ENCODE data around the gene HMOX2.

The HMOX2 gene

DNA sequence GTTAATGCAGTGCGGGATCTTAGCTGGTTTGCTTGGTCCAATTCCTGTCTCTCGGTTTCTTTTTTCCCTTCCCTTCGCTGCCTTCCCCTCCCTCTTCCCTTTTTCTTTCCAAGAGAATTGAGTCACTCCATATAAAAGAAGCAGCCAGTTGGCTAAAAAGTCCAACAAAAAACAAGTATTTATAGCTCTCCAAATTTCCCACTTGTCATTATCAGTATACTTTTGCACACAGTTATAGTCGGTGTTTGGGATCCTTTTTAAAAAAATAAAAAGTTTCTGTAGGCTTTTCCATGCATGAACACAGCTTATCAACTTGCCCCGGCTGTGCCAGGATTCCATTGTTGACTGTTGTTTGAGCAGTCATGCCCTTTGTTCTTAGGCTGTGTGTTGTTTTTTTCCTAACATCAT lies 24.9 kb downstream of the HMOX2 start:
- peaks cover 34% of the 10 kb centered on the region for H3K4me1 Mint-ChIP-seq
- H3K9me3 Mint-ChIP-seq, result no peaks in the 10 kb centered on the region
- ATAC-seq (ENCODE audit: low read depth) (no peak), DNase-seq (ENCODE audit: low spot score in 2 of 2) (no peak)
- no peaks in the 10 kb centered on the region for H3K27me3 Mint-ChIP-seq
- H3K27ac Mint-ChIP-seq, result peak overlapping the region; percentile 78
- peaks cover 5% of the 10 kb centered on the region for H3K36me3 Mint-ChIP-seq
- no peak overlapping the region for H3K4me3 Mint-ChIP-seq

DNA sequence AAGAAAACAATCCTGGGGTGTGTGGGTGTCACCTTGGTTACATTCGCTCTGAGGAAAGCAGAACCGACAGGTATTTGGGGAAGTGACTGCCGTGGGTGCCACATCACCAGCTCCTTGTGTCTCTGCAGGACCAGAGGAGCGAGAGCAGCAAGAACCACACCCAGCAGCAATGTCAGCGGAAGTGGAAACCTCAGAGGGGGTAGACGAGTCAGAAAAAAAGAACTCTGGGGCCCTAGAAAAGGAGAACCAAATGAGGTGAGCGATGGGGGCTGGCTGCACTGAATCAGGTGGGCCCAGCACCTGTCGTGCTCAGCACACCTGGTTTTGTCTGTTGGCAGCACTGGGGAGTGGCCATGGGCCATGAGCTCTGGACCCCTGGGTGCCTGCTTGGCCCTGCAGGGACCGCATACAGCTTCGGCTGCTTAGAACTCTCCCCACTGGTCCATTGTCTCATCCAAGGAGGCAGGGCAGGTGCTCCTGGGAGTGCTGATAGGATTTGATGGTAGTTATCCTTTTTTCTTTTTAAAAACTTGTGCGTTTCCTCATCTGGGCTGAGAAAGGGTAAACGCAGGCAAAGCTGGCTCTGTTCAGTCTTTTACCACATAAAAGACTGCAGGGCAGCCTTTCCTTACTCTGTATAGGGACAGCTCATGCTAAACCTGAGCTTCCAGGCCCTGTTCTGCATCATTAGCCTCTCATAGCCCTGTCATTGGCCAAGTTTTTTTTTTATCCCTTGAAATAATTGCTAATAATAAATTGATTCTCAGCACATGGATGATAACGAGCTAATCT lies 29.4 kb downstream of the HMOX2 start:
- DNase-seq (ENCODE audit: low spot score in 2 of 2) (peak; percentile 70 to 88), ATAC-seq (ENCODE audit: low read depth) (peak; percentile 91)
- Mint-ChIP-seq H3K27me3 (no peaks in the 10 kb centered on the region), H3K36me3 (peaks cover 9% of the 10 kb centered on the region), H3K9me3 (no peaks in the 10 kb centered on the region), H3K4me1 (peaks cover 25% of the 10 kb centered on the region), H3K4me3 (peak overlapping the region; percentile 65), H3K27ac (peak overlapping the region; percentile 100)

DNA sequence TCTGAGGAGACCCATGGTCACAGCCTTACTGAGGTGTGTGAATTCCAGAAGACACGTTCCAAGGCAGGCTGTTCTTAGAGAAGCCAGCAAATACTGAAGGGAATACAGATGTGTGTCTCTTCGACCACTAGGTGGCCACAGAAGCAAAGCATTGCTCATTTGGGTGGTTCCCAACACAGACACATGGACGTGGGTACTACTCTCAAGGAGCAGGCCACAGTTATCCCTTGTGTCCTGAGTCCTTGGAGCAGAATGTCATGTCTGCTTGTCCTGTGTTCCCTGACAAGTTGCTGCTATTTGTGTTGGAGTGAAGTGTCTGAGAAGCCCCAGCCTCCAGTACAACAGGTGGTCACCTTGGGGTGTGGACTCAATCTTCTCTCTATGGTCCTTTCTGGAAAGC lies 30.3 kb downstream of the HMOX2 start:
- no peaks in the 10 kb centered on the region for H3K27me3 Mint-ChIP-seq
- peak overlapping the region; percentile 68 for H3K4me3 Mint-ChIP-seq
- DNase-seq (ENCODE audit: low spot score in 2 of 2) (peak; percentile 54 to 62), ATAC-seq (ENCODE audit: low read depth) (peak; percentile 22)
- peaks cover 22% of the 10 kb centered on the region for H3K4me1 Mint-ChIP-seq
- no peaks in the 10 kb centered on the region for H3K9me3 Mint-ChIP-seq
- peak overlapping the region; percentile 100 for H3K27ac Mint-ChIP-seq
- peaks cover 16% of the 10 kb centered on the region for H3K36me3 Mint-ChIP-seq

DNA sequence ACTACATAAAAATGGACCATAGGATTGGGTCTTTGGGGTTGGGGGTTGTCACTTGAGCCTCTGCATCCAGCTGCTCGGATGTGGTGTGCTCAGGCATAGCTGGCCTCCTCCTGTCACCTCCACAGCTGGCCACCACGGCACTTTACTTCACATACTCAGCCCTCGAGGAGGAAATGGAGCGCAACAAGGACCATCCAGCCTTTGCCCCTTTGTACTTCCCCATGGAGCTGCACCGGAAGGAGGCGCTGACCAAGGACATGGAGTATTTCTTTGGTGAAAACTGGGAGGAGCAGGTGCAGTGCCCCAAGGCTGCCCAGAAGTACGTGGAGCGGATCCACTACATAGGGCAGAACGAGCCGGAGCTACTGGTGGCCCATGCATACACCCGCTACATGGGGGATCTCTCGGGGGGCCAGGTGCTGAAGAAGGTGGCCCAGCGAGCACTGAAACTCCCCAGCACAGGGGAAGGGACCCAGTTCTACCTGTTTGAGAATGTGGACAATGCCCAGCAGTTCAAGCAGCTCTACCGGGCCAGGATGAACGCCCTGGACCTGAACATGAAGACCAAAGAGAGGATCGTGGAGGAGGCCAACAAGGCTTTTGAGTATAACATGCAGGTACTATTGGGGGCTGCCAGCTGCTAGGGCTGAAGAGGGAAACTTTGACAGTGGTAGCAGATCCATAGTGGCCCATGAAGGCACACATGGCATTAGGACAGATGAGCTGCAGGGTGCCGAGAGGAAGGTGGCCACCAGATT lies 31.6 kb downstream of the HMOX2 start:
- peaks cover 22% of the 10 kb centered on the region for H3K36me3 Mint-ChIP-seq
- no peaks in the 10 kb centered on the region for H3K27me3 Mint-ChIP-seq
- no peak for ATAC-seq (ENCODE audit: low read depth)
- no peak overlapping the region for H3K4me3 Mint-ChIP-seq
- H3K9me3 Mint-ChIP-seq, result no peaks in the 10 kb centered on the region
- H3K4me1 Mint-ChIP-seq, result peaks cover 22% of the 10 kb centered on the region
- no peak for DNase-seq (ENCODE audit: low spot score in 2 of 2)
- peak overlapping the region; percentile 100 for H3K27ac Mint-ChIP-seq

DNA sequence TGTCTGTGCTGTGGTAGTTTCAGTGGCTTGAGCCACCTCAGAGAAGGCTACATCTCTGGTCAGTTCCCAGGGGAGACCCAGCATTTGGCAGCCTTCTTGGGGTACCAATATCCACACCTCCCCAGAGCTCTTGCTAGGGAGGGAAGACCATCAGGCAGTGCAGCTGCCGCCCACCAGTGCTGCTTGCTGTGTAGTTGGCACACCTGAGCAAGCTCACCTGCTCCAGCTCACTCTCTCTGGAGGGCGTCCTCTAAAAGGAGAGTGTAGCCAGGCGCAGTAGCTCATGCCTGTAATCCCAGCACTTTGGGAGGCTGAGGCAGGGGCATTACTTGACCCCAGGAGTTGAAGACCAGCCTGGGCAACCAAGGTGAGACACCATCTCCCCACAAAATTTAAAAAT lies 32.6 kb downstream of the HMOX2 start:
- Mint-ChIP-seq H3K27ac (no peak overlapping the region), H3K36me3 (peaks cover 22% of the 10 kb centered on the region), H3K4me3 (no peak overlapping the region), H3K4me1 (peaks cover 15% of the 10 kb centered on the region), H3K27me3 (no peaks in the 10 kb centered on the region), H3K9me3 (no peaks in the 10 kb centered on the region)
- DNase-seq (ENCODE audit: low spot score in 2 of 2), result no peak
- ATAC-seq (ENCODE audit: low read depth), result no peak

DNA sequence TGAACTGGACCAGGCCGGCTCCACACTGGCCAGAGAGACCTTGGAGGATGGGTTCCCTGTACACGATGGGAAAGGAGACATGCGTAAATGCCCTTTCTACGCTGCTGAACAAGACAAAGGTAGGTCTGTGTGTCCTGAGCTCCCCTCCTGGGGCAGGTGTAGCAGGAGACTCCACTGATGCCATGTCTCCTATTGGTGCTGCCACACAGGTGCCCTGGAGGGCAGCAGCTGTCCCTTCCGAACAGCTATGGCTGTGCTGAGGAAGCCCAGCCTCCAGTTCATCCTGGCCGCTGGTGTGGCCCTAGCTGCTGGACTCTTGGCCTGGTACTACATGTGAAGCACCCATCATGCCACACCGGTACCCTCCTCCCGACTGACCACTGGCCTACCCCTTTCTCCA lies 33.2 kb downstream of the HMOX2 start:
- Mint-ChIP-seq H3K27ac (no peak overlapping the region), H3K36me3 (peaks cover 22% of the 10 kb centered on the region), H3K4me3 (no peak overlapping the region), H3K9me3 (no peaks in the 10 kb centered on the region), H3K27me3 (no peaks in the 10 kb centered on the region), H3K4me1 (peaks cover 14% of the 10 kb centered on the region)
- no peak for DNase-seq (ENCODE audit: low spot score in 2 of 2)
- no peak for ATAC-seq (ENCODE audit: low read depth)

DNA sequence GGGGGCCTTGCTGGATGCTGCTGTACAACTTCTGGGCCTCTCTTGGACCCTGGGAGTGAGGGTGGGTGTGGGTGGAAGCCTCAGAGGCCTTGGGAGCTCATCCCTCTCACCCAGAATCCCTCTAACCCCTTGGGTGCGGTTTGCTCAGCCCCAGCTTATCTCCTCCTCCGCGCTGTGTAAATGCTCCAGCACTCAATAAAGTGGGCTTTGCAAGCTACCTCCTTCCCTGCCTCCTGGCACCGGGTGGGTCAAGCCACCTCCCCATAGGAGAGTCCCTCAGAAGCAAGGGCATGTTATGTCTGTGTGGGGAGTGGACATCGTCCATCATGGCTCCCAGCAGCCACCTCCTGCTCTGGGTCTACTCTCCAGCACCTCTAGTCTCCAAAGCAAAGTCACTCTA lies 33.9 kb downstream of the HMOX2 start:
- no peaks in the 10 kb centered on the region for H3K27me3 Mint-ChIP-seq
- peaks cover 22% of the 10 kb centered on the region for H3K36me3 Mint-ChIP-seq
- ATAC-seq (ENCODE audit: low read depth), result no peak
- H3K4me3 Mint-ChIP-seq, result no peak overlapping the region
- H3K27ac Mint-ChIP-seq, result no peak overlapping the region
- DNase-seq (ENCODE audit: low spot score in 2 of 2), result no peak
- peaks cover 16% of the 10 kb centered on the region for H3K4me1 Mint-ChIP-seq
- H3K9me3 Mint-ChIP-seq, result no peaks in the 10 kb centered on the region

DNA sequence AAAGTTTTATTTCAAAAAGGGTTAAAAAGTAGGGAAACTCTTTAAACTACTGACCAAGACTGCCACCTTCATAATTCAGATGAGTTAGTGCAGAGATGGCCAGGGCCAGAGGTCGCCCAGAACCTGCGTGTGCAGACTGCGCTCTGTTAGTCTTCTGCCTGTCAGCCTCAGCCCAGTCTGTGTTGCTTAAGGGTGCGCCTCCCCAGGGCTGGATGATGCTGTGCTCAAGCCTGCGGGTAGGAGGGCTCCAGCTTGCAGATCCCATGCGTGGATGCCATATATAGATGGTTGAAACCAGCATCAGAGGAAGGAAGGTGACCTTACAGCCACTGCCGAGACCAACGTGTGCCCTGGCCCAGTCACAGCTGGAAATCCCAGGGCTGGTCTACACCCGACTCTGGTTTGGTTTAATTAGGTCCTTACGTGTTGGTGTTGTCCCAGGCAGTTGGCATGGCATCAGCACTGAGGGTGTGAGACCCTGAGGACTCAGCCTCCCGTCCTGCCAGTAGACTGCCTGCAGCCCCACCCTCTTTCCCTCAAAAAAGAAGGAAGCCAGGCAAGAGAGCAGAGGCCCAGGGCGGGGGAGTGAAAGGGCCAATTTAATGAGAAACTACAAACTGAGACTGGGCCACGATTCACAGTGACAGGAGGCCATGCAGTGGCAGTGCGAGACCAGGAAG lies 34.7 kb downstream of the HMOX2 start:
- Mint-ChIP-seq H3K36me3 (peaks cover 22% of the 10 kb centered on the region), H3K27ac (no peak overlapping the region), H3K4me1 (peaks cover 19% of the 10 kb centered on the region), H3K9me3 (no peaks in the 10 kb centered on the region), H3K4me3 (no peak overlapping the region), H3K27me3 (no peaks in the 10 kb centered on the region)
- DNase-seq (ENCODE audit: low spot score in 2 of 2) (no peak), ATAC-seq (ENCODE audit: low read depth) (no peak)

DNA sequence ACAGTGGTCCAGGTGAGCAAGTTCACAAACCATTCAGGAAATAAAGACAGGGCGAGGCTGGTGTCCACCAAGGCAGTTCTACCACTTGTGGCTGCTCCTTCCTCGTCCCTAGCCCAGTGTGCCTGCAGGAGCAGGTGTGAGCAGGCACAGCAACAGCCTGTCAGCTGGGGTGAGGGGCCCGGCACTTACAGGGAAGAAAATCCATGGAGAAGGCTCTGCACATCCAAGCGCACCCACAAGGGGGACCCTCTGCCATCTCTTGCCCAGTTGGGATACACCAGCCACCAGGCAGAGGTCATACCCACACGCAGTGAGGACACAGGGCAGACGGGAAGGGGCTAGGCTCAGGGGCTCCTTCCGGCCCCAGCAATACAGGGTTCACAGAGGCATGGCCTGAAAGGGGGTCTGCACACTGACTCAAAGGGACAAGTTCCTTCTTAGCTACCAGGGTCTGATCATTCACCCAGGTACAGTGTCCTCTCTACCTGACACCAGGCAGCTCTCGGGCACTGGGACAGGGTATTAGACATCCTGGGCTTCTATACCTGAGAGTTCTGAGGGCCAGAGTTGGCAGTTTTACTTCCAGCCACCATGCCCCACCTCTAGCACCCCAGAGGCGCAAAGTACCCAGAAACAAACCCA lies 35.4 kb downstream of the HMOX2 start:
- H3K27me3 Mint-ChIP-seq, result no peaks in the 10 kb centered on the region
- H3K9me3 Mint-ChIP-seq, result no peaks in the 10 kb centered on the region
- peaks cover 22% of the 10 kb centered on the region for H3K36me3 Mint-ChIP-seq
- H3K4me3 Mint-ChIP-seq, result no peak overlapping the region
- ATAC-seq (ENCODE audit: low read depth) (no peak), DNase-seq (ENCODE audit: low spot score in 2 of 2) (no peak)
- H3K27ac Mint-ChIP-seq, result peak overlapping the region; percentile 78
- H3K4me1 Mint-ChIP-seq, result peaks cover 17% of the 10 kb centered on the region

DNA sequence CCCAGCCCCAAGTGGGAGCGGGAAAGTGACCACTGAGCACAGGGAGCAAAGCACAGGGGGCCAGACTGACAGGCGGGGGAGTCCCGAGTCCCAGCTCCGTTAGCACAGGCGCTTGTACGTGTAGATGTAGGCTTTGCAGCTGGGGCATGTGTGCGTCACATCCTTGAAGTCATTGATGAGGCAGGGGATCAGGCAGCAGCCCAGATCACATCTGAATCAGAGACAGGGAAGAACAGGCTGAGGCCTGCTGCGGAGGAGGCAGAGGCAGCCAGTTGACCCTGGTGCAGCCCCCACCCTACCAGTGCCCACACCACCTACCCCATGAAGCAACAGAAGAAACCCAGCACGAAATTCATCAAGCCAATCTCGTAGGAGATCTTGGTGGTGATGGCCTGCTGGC lies 36.3 kb downstream of the HMOX2 start:
- Mint-ChIP-seq H3K27me3 (no peaks in the 10 kb centered on the region), H3K9me3 (no peaks in the 10 kb centered on the region), H3K36me3 (peaks cover 22% of the 10 kb centered on the region), H3K4me3 (no peak overlapping the region), H3K4me1 (peaks cover 17% of the 10 kb centered on the region), H3K27ac (peak overlapping the region; percentile 78)
- no peak for ATAC-seq (ENCODE audit: low read depth)
- DNase-seq (ENCODE audit: low spot score in 2 of 2), result no peak

DNA sequence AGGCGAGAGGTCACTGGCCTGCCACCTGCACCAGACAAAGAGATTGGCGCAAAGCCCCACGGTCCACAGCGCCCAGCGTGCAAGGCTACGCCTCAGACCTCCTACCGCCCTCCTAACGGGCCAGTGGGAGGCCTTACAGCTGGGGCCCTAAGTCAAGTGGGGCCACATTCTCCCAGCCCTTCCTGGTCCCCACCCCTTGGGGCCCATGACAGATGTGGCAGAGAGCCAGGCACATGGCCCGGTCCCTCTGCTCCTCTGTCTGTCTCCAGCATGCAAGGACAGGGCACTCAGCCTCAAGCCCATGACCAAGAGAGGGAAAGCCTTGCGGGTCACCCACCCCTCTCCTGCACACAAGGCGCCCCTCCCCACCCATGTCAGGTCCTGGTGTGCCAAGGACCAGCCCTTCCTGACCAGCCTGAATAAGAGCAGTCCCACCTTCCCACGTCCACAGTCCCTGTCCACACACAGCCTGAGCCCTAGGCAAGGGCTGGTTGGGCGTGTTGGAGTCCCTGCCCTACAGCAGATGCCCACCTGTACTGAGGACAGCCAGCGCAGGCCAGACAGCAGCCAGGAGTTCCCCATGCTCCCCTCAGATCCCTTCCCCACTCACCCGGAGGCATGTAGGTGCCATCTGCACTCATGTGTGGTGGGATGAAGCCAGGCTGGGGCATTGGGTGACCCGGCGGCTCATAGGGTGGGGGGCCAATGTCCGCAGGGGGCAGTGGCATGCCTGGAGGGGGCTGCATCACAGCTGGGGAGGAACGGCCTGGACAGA lies 37.1 kb downstream of the HMOX2 start:
- DNase-seq (ENCODE audit: low spot score in 2 of 2), result no peak
- Mint-ChIP-seq H3K27ac (no peak overlapping the region), H3K27me3 (no peaks in the 10 kb centered on the region), H3K4me1 (peaks cover 17% of the 10 kb centered on the region), H3K36me3 (peaks cover 15% of the 10 kb centered on the region), H3K4me3 (no peak overlapping the region), H3K9me3 (no peaks in the 10 kb centered on the region)
- no peak for ATAC-seq (ENCODE audit: low read depth)

DNA sequence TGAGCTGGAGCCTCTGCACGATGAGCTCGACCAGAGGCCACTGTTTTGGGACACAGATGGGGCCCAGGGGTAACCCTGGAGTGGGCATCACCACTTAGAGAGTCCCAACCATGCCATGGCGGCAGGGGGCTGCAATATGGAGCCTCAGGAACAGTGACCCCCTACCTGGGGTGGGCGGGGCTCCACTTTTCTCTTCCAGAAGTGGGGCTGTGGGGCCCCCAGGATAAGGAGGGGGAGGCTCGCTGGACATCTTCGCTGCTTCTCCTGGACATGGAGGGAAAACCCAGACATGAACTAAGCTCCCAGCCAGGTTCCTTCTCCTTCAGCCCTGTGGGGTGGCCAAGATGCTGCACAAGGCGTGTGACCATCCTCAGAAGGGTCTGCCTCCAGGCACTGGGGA lies 37.7 kb downstream of the HMOX2 start:
- ATAC-seq (ENCODE audit: low read depth), result no peak
- Mint-ChIP-seq H3K4me1 (peaks cover 21% of the 10 kb centered on the region), H3K36me3 (peaks cover 15% of the 10 kb centered on the region), H3K27ac (no peak overlapping the region), H3K4me3 (no peak overlapping the region), H3K27me3 (no peaks in the 10 kb centered on the region), H3K9me3 (no peaks in the 10 kb centered on the region)
- no peak for DNase-seq (ENCODE audit: low spot score in 2 of 2)

DNA sequence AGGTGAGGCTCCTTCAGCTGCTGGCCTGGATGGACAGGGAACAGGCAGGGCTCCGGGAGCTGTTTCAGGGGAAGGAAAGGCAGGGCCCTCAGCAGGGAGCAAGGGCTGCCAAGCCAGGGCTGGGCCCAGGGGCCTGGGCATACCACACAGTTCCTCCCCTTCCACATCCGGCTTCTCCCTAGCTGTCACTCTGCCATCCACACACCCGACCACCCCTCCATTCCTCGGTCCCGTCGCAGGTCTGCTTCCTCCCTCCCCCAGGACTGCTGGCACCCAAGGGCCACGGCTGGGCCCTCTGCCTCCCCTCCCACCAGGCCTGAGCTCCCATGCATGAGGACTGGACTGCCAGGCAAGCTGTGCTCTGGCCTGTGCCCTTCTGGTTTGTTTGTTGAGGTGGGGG lies 38.4 kb downstream of the HMOX2 start:
- Mint-ChIP-seq H3K4me3 (peak overlapping the region; percentile 64), H3K27ac (peak overlapping the region; percentile 80), H3K9me3 (no peaks in the 10 kb centered on the region), H3K27me3 (no peaks in the 10 kb centered on the region), H3K36me3 (peaks cover 15% of the 10 kb centered on the region), H3K4me1 (peaks cover 21% of the 10 kb centered on the region)
- ATAC-seq (ENCODE audit: low read depth) (no peak), DNase-seq (ENCODE audit: low spot score in 2 of 2) (no peak)
